OCI-LY3 (cell line): Measurements from ENCODE around the gene S100A13.

ENCODE experiments used
- EZH2phosphoT487 ChIP-seq: fragments of 200-600 bp; shearing (Covaris generic); IDR thresholded peaks from 2 replicates; pipeline ENCODE4 v1.6.1; 2018; ENCODE audit warnings: antibody characterized with exemption, mixed run types, low read depth
- TF ChIP-seq, protein P1 (sequence below): fragments of 200-600, 300-600 bp; sonication (generic); IDR thresholded peaks from 2 replicates; pipeline ENCODE4 v1.5.1; 2014; ENCODE audit warnings: antibody characterized with exemption, low read length, low read depth

DNA sequence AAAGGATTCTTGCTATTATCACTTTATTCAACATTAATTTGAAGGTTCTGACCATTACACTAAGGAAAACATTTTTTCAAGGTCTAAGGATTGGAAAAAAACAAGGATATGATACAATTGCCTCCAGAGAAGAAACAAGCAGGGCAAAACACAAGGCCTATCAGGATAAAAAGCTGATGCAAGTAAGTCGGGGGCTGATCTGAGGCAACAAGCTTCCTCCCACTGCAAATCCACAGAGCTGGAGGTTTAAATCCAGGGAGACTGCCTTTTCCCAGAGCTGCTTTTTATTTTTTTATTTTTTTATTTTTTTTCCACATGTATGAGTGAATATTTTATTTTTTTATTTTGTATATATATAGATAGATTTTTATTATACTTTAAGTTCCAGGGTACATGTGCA lies 42.3 kb downstream of the S100A13 start:
- TF ChIP-seq, protein P1, sequence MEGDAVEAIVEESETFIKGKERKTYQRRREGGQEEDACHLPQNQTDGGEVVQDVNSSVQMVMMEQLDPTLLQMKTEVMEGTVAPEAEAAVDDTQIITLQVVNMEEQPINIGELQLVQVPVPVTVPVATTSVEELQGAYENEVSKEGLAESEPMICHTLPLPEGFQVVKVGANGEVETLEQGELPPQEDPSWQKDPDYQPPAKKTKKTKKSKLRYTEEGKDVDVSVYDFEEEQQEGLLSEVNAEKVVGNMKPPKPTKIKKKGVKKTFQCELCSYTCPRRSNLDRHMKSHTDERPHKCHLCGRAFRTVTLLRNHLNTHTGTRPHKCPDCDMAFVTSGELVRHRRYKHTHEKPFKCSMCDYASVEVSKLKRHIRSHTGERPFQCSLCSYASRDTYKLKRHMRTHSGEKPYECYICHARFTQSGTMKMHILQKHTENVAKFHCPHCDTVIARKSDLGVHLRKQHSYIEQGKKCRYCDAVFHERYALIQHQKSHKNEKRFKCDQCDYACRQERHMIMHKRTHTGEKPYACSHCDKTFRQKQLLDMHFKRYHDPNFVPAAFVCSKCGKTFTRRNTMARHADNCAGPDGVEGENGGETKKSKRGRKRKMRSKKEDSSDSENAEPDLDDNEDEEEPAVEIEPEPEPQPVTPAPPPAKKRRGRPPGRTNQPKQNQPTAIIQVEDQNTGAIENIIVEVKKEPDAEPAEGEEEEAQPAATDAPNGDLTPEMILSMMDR, result no peak
- TF ChIP-seq EZH2phosphoT487, result no peak
